GM18517 (cell line): ENCODE data around the gene ASTN1.

Experiments
- ATAC-seq: cut with Tn5 transposase; IDR thresholded peaks from one replicate; pipeline ENCODE4 v1.9.1; 2021; ENCODE audit warnings: mild to moderate bottlenecking, moderate library complexity; ENCODE audit not compliant: unreplicated experiment

ASTN1 gene

GRCh38 chr1:176884911-176885310 lies 279.6 kb downstream of the ASTN1 start:
- no peak for ATAC-seq

GRCh38 chr1:176884286-176884685 lies 280.2 kb downstream of the ASTN1 start:
- no peak for ATAC-seq

- ATAC-seq = no peak
These were observed 283.4 kb downstream of the ASTN1 start for GRCh38 chr1:176880955-176881595.

GRCh38 chr1:176879784-176880620 lies 284.5 kb downstream of the ASTN1 start:
- ATAC-seq = no peak

GRCh38 chr1:176878750-176879536 lies 285.6 kb downstream of the ASTN1 start:
- no peak for ATAC-seq

- ATAC-seq = no peak
These were observed 287.0 kb downstream of the ASTN1 start for GRCh38 chr1:176877557-176877956.

GRCh38 chr1:176876966-176877515 lies 287.5 kb downstream of the ASTN1 start:
- no peak for ATAC-seq

- no peak for ATAC-seq
These were observed 294.9 kb downstream of the ASTN1 start for GRCh38 chr1:176869577-176869976.

- no peak for ATAC-seq
These were observed 298.3 kb downstream of the ASTN1 start for GRCh38 chr1:176866011-176866714.

- no peak for ATAC-seq
These were observed 300.3 kb downstream of the ASTN1 start for GRCh38 chr1:176864211-176864610.

- ATAC-seq = no peak
These were observed 300.9 kb downstream of the ASTN1 start for GRCh38 chr1:176863613-176864012.

- ATAC-seq = no peak
These were observed 306.0 kb downstream of the ASTN1 start for GRCh38 chr1:176858433-176858916.

GRCh38 chr1:176857632-176858031 lies 306.9 kb downstream of the ASTN1 start:
- ATAC-seq = no peak

GRCh38 chr1:176854758-176855745 lies 309.5 kb downstream of the ASTN1 start:
- no peak for ATAC-seq

- no peak for ATAC-seq
These were observed 310.4 kb downstream of the ASTN1 start for GRCh38 chr1:176854121-176854520.

GRCh38 chr1:176853503-176853902 lies 311.0 kb downstream of the ASTN1 start:
- ATAC-seq = no peak

- ATAC-seq = no peak
These were observed 312.4 kb downstream of the ASTN1 start for GRCh38 chr1:176852124-176852523.

- no peak for ATAC-seq
These were observed 313.6 kb downstream of the ASTN1 start for GRCh38 chr1:176850871-176851270.

- no peak for ATAC-seq
These were observed 315.2 kb downstream of the ASTN1 start for GRCh38 chr1:176849281-176849680.
